Endothelial cell of coronary artery (primary cell): ENCODE data around the gene DHX34. TPM values are rescaled to one million over a fixed set of nuclear protein-coding genes. Genes with fewer than 3 reads are reported as not detected.

Experiments
- total RNA-seq: library from RNA; depleted of rRNA; stranded (reverse); fragments of >200 nt; gene quantifications from 2 replicates; pipeline ENCODE4 v1.2.3, GENCODE V29; 2014

DHX34 gene
- 8.2 and 8.9 TPM in 2 replicates for total RNA-seq

GRCh38 chr19:47348819-47349795 lies at the start of gene DHX34:
TSS of gene DHX34 (plus strand) at chr19:47349315. CDS start at chr19:47353031, 3,716 bp downstream.

GRCh38 chr19:47309608-47310007 lies 39.5 kb upstream of the DHX34 start, which contains the start of gene C5AR1:
TSS of gene C5AR1 (plus strand) at chr19:47309861. CDS start at chr19:47309896, 35 bp downstream.

GRCh38 chr19:47331931-47332547 lies 17.1 kb upstream of the DHX34 start, which contains the start of gene C5AR2:
TSS of gene C5AR2 (plus strand) at chr19:47332175. CDS start at chr19:47340800, 8,625 bp downstream.

GRCh38 chr19:47419030-47419783 lies 70.1 kb downstream of the DHX34 start, which contains the start of gene MEIS3:
TSS of gene MEIS3 (minus strand) at chr19:47419527. CDS start at chr19:47419081, 446 bp downstream.

Other genes starting within 250 kb of the DHX34 start
- 12.1 and 13.6 TPM in 2 replicates for gene ZC3H4, start 235.5 kb upstream of the DHX34 start, total RNA-seq
- gene SAE1, start 218.5 kb upstream of the DHX34 start, total RNA-seq: 124 and 173 TPM in 2 replicates
- 14.2 and 21.8 TPM in 2 replicates for gene BBC3, start 118.1 kb upstream of the DHX34 start, total RNA-seq
- gene CCDC9, start 92.8 kb upstream of the DHX34 start, total RNA-seq: 5.0 and 5.6 TPM in 2 replicates
- gene INAFM1, start 74.4 kb upstream of the DHX34 start, total RNA-seq: 0.81 and 1.0 TPM in 2 replicates
- not detected in 2 replicates for gene C5AR1, start 39.5 kb upstream of the DHX34 start, total RNA-seq
- 0.09 and 0.28 TPM in 2 replicates for gene C5AR2, start 17.1 kb upstream of the DHX34 start, total RNA-seq
- gene MEIS3, start 70.2 kb downstream of the DHX34 start, total RNA-seq: 4.0 TPM in 1 of 2 replicates, not detected in the other
- under 0.01 TPM in 1 of 2 replicates, not detected in the other for gene SLC8A2, start 122.6 kb downstream of the DHX34 start, total RNA-seq
- 4.2 and 5.5 TPM in 2 replicates for gene KPTN, start 134.9 kb downstream of the DHX34 start, total RNA-seq
- gene NAPA, start 165.7 kb downstream of the DHX34 start, total RNA-seq: 48.9 and 56.0 TPM in 2 replicates
- gene ZNF541, start 223.8 kb downstream of the DHX34 start, total RNA-seq: under 0.01 and 0.27 TPM in 2 replicates